NCI-H1694 treated with DMSO at 0.1 percent for 48 hours (cell line): ENCODE results near the gene YAP1.

Experiments used
- DNase-seq: peaks from one replicate; lab custom pipeline; 2025; lab: John Stamatoyannopoulos, UW

YAP1 gene

DNA sequence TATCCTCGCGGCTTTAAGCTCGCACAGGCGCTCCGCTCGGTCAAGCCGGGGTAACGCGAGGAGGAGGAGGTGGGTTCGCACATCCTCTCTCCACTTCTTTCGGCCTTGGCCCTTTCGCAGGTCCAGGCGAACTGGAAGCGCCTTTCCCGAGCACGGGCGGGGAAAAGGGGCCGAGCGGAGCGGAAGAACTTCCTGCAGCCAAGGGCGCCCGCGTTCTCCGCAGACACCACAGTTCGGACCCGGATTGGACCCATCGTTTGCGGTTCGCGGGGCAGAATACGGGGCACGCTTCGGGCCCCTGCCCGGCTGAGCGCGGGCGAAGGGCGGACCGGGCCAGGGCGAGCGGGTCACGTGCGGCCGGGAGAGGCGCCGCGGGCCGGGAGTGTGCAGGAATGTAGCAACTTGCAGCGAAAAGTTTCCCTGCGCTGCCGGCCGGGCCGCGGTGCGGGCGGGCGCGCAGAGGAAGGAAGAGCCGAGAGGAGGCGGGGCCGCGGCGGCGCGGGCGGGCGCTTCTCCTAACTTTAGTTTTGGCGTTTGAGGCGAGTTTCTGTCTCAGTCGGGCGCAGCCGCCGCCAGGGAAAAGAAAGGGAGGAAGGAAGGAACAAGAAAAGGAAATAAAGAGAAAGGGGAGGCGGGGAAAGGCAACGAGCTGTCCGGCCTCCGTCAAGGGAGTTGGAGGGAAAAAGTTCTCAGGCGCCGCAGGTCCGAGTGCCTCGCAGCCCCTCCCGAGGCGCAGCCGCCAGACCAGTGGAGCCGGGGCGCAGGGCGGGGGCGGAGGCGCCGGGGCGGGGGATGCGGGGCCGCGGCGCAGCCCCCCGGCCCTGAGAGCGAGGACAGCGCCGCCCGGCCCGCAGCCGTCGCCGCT, at the start of gene YAP1:
Gene YAP1 (plus strand): TSS at position 552 of the 865 bp plus-strand sequence. CDS start 402 bp downstream, outside the sequence.
- DNase-seq = no peak

DNA sequence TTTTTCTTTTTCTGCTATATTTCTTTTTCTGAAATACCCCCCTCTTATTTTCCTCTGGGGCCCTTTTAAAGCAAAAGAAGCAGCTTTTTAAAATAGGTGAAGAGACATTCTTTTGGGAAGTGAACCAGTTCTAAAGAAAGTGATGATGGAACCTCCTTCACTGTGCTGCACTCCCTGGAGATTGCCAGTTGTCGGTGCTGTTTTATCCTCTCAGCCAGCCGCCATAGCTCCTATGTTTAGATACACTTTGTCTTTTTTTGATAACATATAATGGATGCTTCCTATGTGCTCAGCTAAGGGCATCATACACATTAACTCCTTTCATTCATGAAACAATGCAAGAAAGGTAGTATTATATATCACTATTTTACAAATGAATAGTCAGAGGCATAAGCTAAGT, 49.0 kb upstream of the YAP1 start:
- DNase-seq = no peak

DNA sequence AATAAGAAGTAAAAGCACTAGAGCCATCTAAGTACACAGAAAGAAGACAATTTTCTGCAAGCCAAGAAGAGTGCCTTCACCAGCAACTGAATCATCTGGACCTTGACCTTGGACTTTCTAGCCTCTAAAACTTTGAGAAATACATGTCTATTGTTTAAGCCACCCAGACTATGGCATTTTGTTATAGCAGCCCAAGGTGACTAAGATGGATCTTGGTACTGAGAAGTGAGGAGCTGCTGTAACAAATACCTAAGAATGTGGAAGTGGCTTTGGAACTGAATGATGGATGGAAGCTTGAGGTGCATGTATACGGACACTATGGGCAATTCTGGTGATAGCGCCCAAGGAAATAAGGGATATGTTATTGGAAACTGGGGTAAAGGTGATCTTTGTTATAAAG, 48.1 kb upstream of the YAP1 start:
- no peak for DNase-seq

DNA sequence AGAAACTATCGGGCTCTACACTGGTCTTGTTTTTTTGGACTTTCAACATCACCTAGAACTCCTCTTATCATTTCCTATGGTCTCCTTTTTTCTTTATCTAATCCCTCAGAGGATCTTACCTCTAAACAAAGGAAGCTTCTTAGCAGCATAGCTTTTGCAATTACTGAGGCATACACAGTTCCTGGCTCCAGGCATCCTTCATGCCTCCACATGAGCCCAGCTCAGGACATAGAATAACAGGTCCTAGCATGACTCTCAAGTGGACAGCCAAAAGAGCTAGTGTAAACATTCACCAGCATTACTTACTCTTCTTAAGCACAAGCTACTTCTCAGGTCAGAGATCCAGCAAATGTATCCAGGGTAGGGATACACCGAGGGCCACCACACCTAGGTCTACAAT, 45.9 kb upstream of the YAP1 start:
- no peak for DNase-seq

DNA sequence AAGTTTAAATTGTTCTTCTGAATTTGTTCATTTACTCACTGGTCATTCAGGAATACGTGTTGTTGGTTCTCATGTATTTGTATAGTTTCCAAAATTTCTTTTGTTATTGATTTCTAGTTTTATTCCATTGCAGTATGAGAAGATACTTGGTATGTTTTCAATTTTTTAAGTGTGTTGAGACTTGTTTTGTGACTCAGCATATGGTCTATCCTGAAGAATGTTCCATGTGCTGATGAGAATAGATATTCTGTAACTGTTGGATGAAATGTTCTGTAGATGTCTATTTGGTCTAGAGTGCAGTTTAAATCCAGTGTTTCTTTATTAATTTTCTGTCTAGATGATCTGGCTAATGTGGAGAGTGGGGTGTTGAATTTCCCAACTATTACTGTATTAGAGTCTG, 39.5 kb upstream of the YAP1 start:
- DNase-seq = no peak

DNA sequence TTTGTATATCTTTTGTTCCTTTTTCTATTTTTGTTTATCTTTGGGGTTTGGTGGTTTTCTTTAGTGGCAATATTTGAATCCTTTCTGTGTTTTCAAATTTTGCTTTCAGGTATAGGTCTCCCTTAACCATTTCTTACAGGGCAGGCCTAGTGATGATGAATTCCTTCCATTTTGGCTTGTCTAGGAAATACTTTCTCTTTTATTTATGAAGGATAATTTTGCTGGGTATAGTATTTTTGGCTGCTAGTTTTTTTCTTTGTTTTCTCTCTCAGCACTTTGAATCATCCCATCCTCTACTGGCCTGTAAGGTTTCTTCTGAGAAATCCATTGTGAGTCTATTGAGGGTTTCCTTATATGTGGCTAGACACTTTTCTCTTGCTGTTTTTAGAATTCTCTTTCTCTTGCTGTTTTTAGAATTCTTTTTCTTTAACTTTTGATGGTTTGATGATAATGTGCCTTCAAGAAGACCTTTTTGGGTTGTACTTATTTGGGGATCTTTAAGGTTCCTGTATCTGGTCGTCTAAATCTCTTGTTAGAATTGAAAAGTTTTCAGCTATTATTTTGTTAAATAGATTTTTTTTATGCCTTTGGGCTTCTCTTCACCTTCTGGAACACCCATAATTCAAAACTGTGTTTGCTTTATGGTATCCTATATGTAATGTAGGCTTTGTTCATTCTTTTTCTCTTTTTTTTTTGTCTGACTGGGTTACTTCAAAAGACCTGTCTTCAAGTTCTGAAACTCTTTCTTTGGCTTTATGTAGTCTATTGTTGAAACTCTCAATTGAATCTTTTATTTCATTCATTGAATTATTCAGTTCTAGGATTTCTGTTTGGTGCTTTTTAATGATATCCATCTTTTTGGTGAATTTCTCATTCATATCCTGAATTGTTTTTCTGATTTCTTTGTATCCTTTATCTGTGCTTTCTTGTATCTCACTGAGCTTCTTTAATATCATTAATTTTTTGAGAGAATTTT, 38.5 kb upstream of the YAP1 start:
- no peak for DNase-seq

DNA sequence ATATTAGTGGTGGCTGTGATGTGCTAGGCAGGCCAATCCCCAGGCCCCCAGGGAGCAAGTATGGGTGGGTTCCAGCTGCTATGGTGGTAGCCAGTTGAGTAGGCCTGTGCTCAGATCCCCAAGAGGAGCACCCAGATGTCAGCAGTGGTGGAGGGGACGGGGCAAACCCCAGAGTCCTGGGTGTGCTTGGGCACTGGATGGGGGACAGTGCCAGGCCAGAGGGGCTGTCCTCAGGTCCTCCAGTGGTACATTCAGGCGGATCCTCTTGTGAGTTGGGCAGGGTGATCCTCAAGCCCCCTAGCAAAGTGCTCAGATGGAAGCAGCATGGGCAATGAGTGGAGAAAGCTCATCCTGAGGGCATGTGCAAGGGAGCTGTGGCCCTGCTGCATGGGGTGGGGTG, 37.0 kb upstream of the YAP1 start:
- DNase-seq = no peak

DNA sequence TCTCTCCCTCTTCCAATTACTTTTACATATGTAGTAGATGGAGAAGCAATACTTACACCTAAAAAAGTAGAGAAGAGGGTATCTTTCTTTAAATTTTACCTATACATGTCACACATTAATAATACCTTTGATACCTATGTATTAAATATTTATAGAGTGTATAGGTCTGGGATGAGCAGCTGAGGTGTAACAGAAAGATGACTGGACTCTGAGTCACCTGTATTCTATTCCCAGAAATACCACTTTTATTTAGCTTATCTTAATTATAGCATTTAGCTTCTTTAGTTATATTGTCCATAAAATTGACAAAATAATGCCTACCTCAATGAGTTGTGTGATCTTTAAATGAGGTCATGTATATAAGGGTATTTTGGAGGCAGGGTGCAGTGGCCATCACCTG, 30.6 kb upstream of the YAP1 start:
- DNase-seq = no peak

DNA sequence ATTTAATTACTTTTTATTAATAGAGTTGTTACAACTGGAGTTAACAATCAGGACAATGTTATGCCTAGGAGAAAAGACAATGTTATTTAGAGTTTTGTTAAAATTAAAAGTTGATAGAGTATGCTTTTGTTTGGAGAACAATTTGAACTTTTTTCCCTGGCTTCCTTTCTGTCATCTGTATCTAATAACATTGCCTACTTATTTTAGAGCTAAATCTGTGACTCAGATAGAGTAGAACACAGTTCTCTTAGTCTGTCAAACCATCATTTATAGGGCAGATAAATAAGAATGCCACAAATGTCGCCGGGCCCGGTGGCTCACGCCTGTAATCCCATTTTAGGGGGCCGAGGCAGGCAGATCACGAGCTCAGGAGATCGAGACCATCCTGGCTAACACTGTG, 28.9 kb upstream of the YAP1 start:
- no peak for DNase-seq

DNA sequence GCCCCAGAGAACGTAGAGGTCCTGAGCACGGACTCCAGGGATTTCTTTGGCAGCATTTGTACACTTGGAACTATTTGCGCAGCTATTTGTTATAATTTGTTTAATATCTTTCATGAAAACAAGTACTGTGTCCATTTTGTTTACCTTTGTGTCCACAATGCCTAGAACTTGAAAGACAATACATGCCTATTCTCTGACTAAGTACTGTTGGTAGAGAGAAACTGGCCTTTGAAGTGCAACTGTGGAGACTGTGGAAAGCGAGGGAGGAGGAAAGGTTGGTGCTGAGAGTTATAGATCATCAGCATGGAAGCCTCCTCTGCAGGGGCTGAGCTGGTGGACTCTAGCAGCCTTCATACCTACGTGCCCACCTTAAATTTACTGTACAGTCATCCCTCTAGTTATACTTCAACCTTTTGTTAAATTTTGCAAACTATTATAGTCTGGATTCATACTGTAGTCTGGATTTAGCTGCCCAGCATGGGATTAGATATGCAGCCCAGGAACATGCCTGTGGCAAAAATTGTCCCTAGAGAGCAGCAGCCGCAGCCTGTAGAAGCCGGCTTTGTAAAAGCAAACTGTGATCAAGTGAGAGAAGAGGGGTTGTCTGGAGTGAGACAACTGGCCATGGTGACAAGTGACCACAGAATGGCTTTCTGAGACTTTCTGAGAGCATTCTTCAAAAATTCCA, 24.2 kb upstream of the YAP1 start:
- DNase-seq = no peak

DNA sequence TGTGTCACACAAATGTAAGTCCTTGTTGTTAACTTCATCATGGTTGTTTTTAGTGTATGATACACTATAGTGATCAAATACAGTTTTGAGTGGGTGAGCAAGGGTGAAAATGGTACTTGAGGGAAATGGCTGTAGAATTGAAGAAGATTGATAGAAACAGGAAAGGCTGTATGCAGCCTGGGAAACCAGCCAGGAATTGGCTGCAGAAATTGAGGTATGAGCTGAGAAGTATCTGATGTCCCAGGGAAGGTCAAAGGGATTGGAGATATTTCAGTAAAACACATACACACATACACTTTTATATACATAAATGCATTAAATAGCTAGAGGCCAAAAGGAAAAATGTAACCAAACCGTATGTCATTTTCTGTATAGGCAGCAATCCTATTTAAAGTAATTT, 13.1 kb upstream of the YAP1 start:
- no peak for DNase-seq

DNA sequence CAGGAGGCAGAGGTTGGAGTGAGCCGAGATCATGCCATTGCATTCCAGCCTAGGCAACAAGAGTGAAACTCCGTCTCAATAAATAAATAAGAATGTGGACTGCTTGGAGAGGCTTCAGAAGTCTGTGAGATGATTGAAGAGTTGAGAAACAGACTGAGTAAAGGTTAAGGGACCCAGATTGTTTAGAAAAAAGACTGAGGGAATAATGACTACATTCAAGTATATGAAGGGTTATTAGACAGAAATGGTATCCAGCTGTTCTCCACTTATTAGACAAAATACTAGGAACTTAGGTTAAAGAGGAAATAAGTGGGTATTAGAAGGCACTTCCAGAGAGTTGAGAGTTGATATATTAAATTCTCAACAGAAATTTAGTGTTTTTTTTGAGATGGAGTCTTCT, 10.5 kb upstream of the YAP1 start:
- DNase-seq = no peak

DNA sequence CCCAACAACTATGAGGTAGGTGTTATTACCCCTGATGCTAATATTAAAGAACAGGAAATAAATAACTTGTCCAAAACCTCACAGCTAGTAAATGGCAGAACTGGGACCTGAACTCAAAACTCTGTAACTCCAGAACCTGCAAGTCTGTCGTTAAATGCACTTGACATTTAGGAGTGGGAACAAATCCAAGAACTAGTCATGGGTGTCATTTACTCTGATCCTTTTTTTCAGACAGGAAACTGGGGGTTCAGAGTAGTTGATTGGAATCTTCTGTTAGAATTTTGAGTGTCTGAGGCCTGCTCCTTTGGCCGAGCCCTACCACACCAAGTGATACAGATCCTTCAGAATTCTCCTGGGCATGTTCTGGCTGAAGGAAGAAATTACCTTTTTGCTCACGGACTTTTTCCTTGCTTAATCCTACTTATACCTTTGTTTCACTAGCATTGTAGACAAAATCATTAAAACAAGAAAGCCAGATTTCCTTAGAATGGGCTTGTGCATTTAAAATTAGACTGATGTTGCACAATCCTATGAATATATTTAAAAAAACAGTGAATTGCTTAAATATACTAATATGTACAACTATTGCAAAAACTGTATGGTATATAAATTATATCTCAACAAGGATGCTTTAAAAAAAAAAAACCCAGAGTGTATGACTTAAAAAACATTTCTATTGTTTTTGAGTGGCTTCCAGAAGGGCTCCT, 1.4 kb upstream of the YAP1 start:
- DNase-seq = no peak

DNA sequence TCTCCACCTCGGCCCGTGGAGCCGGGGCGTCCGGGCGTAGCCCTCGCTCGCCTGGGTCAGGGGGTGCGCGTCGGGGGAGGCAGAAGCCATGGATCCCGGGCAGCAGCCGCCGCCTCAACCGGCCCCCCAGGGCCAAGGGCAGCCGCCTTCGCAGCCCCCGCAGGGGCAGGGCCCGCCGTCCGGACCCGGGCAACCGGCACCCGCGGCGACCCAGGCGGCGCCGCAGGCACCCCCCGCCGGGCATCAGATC, 439 bp downstream of the YAP1 start:
- no peak for DNase-seq

DNA sequence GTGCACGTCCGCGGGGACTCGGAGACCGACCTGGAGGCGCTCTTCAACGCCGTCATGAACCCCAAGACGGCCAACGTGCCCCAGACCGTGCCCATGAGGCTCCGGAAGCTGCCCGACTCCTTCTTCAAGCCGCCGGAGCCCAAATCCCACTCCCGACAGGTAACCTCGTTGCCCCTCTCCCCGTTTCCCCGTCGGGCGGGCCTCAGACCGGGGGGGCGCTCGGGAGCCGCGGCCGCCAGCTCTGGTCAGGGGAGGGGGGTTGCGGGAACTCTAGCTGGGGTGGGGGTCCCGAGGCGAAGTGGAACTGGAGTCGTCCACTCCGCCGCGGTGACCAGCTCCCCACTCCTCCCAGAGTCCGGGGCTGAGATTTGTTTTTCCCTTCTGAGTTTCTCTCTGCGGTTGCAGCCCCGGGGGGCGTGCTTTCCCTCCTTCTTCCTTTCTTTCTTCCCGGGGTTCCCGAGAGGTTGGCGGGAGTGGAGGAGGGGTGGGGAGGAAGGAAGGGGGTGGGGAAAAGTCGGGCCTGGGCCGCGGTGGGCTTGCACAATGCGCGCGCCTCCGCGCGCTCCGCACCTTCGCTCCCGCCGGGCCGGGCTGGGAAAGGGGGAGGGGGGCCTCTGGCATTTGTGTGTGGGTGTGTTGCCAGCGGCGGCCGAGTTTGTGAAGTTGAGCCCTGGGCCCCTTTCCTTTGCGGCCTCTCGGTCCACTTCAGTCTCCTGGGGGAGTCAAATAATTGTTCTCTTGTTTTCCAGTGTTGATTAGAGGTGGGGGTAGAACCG, 952 bp downstream of the YAP1 start:
- DNase-seq = no peak

DNA sequence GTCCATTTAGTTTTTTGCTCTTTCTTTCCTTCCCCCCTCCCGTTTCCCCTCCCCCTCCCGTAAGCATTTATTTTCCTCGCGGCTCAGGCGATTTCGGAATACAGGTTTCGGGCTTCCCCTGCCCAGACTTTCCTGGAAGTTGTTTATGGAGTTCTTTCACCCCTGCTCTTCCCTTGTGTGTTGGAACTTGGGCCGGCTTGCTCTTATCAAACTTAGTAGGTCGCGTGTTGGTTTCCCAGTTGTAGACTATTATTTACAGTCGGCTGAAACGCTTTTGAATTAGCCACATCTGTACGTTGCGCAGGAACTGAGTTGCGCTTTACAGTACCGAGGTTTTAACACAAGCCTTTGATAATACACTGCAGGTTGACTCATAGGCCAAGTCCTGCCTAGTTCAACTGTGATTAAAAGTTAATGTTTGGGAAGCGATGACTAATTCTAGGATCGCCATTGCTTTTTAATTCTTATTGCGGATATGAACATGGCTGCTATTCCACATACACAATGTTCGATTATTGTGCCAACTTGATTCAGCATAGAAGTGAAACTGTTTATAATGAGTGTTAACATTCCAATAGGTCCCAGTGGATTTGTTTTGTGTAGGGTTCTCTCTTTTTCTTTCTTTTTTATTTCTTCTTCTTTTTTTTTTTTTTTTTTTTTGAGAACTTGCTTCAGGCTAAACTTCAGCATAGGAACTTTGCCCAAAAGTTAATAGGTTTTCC, 1.7 kb downstream of the YAP1 start:
- DNase-seq = no peak

DNA sequence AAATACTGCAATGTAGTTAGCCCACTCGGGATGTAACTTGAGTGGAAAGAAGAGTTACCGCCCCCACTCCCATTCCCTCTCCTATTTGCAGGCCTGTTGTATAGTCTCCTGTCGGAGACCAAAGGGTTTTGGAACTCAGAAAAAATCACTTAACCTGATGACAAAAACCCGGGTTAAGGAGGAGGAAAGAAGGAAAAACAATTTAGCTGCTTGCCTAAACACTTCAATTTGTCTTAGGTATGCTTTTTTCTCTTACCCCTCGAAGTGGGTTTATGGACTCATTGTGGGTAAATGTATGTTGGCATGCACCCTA, 2.2 kb downstream of the YAP1 start:
- DNase-seq = no peak

DNA sequence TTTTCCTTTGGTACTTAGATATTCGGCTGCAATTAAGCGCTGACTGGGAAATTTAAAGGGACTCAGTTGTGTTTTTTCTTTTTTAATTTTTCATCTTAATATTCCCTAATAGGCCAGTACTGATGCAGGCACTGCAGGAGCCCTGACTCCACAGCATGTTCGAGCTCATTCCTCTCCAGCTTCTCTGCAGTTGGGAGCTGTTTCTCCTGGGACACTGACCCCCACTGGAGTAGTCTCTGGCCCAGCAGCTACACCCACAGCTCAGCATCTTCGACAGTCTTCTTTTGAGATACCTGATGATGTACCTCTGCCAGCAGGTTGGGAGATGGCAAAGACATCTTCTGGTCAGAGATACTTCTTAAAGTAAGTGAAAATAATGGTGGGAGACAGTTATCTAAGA, 3.8 kb downstream of the YAP1 start:
- no peak for DNase-seq

DNA sequence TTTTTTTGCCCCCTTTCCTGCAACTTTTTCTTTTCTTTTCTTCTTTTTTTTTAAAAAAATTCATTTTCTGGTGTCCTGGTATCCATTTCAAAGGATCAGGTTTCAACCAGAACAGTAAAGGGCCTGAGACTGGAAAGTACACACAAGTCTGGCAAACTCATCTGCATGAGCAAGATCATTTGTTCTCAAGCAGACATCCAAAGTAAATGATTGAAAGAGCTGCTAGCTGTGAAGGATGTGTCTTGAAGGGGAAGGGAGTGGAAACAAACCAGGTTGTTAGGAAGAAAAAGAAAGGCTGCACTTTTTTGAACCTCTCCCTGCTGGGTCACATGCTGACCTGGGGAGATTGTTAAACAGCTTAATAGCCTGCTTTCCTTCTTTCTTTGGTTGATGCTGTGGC, 5.3 kb downstream of the YAP1 start:
- DNase-seq = no peak

DNA sequence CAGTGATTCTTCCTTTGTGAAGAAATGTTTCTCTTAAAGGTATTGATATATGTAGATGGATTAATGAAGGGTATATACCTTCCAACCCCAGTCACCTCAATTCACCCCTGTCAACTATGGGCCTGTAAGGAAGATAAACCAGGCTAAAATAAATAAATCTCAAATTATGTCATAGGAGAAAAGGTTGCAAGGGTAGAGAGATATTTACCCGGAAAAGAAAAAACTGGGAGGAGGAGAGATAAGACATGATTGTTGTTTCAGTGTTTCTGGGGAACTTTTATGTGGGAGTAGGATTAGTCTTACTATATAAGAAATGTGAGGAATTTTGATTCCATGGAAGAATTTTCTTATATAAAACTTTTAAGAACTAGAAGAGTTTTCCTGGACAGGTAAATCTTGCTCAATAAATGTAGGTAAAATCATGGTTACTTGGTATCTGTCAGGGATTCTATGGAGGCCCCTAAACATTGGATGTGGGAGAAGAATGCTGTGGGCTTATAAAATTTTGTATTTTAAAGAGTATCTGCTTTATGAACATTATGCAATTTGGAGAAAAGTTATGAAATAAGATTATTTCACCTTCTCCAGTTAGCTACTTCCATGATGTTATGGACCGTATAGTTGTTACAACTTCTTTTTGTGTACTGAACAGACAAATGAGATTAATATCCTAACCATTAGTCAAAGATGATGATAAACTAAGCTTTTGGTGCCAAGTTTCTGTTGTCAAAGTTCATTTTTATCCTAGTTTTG, 6.4 kb downstream of the YAP1 start:
- DNase-seq = no peak
